SK-N-SH (cell line): ENCODE data around the gene EFCAB8. TPM values are rescaled to one million over a fixed set of nuclear protein-coding genes. Genes with fewer than 3 reads are reported as not detected.

Experiments
- CTCF ChIA-PET: fragments of 300-600, 350-600 bp; formaldehyde crosslinking; extraction: SDS; loops from one replicate; lab custom pipeline; 2021; lab: Yijun Ruan, JAX
- POLR2A ChIA-PET: fragments of 350-600 bp; sonication (Branson Sonifier 250); formaldehyde crosslinking; extraction: SDS; loops from one replicate; lab custom pipeline; 2020; ENCODE audit warnings: antibody characterized with exemption, inconsistent platforms; lab: Yijun Ruan, JAX
- DNase-seq: peaks from one replicate; pipeline ENCODE4 v3.0.0; 2012
- H2AFZ ChIP-seq: fragments of 200-600 bp; sonication (generic); 2 replicates; pipeline ENCODE4 v1.8.1; 2016; ENCODE audit warnings: antibody characterized with exemption, mild to moderate bottlenecking, low read depth
- H3F3A ChIP-seq: fragments of 200-600 bp; sonication (generic); replicated peaks from 2 replicates; pipeline ENCODE3; 2016; ENCODE audit warnings: antibody characterized with exemption, mild to moderate bottlenecking; ENCODE audit not compliant: insufficient read depth
- H3K27ac ChIP-seq, 2 experiments: fragments of 200-500 bp in 1 of 2; fragments of 200-600 bp in 1 of 2; sonication (Bioruptor generic) in 1 of 2; sonication (generic), shearing (Covaris generic) in 1 of 2; 2 replicates each; pipeline versions ENCODE4 v1.5.1 to v1.6.1; 2014 to 2016; ENCODE audit warnings: low read depth in 2 of 2, inconsistent platforms in 1 of 2, low read length in 1 of 2, mild to moderate bottlenecking in 1 of 2, mixed read lengths in 1 of 2
- H3K27me3 ChIP-seq: fragments of 200-600 bp; sonication (generic), shearing (Covaris generic); 2 replicates; pipeline ENCODE4 v1.6.1; 2016; ENCODE audit warnings: mixed run types; ENCODE audit not compliant: insufficient read depth
- H3K36me3 ChIP-seq, 2 experiments: fragments of 200-500 bp in 1 of 2; fragments of 200-600 bp in 1 of 2; sonication (Bioruptor generic) in 1 of 2; sonication (generic) in 1 of 2; replicated peaks in 1 of 2; 2 replicates each; pipeline versions ENCODE3 to v1.5.1; 2014 to 2016; ENCODE audit warnings: low read length in 1 of 2, mild to moderate bottlenecking in 1 of 2; ENCODE audit not compliant: insufficient read depth in 2 of 2, control insufficient read depth in 1 of 2
- H3K4me1 ChIP-seq, 2 experiments: fragments of 200-500 bp in 1 of 2; fragments of 200-600 bp in 1 of 2; sonication (Bioruptor generic) in 1 of 2; sonication (generic), shearing (Covaris generic) in 1 of 2; 2 replicates each; pipeline versions ENCODE4 v1.5.1 to v1.6.1; 2014 to 2016; ENCODE audit warnings: low read depth in 1 of 2, low read length in 1 of 2, mixed run types in 1 of 2; ENCODE audit not compliant: insufficient read depth in 2 of 2, control insufficient read depth in 1 of 2
- H3K4me2 ChIP-seq: fragments of 200-600 bp; sonication (generic), shearing (Covaris generic); 2 replicates; pipeline ENCODE4 v1.6.1; 2017; ENCODE audit warnings: mixed run types
- H3K4me3 ChIP-seq, 2 experiments: fragments of 200-500 bp in 1 of 2; fragments of 200-600 bp in 1 of 2; sonication (Bioruptor generic) in 1 of 2; sonication (generic), shearing (Covaris generic) in 1 of 2; 2 replicates each; pipeline versions ENCODE4 v1.5.1 to v1.8.1; 2014 to 2016; ENCODE audit warnings: low read depth in 2 of 2, inconsistent platforms in 1 of 2, low read length in 1 of 2, mild to moderate bottlenecking in 1 of 2, mixed read lengths in 1 of 2, moderate library complexity in 1 of 2
- H3K79me2 ChIP-seq: fragments of 200-600 bp; sonication (generic); 2 replicates; pipeline ENCODE4 v1.8.1; 2017; ENCODE audit warnings: mild to moderate bottlenecking; ENCODE audit not compliant: insufficient read depth
- H3K9ac ChIP-seq: fragments of 200-600 bp; sonication (generic); 2 replicates; pipeline ENCODE4 v1.6.1; 2017; ENCODE audit warnings: mixed run types
- H3K9me2 ChIP-seq: fragments of 200-600 bp; sonication (generic); 2 replicates; pipeline ENCODE4 v1.6.1; 2017; ENCODE audit warnings: mixed run types
- H3K9me3 ChIP-seq: fragments of 200-600 bp; sonication (generic); 2 replicates; pipeline ENCODE4 v1.6.1; 2017; ENCODE audit warnings: mixed run types, mild to moderate bottlenecking, moderate library complexity
- H4K20me1 ChIP-seq: fragments of 200-600 bp; sonication (generic); 2 replicates; pipeline ENCODE4 v1.6.1; 2017; ENCODE audit warnings: mild to moderate bottlenecking, mixed run types; ENCODE audit not compliant: insufficient read depth
- EZH2phosphoT487 ChIP-seq: fragments of 200-600 bp; sonication (generic); IDR thresholded peaks from 2 replicates; pipeline ENCODE4 v1.6.1; 2017; ENCODE audit warnings: low read depth, mixed run types, mild to moderate bottlenecking, antibody characterized with exemption, moderate library complexity, borderline replicate concordance
- FOSL2 ChIP-seq: IDR thresholded peaks from 2 replicates; pipeline ENCODE4 v1.4.0; 2012; ENCODE audit warnings: low read depth, mild to moderate bottlenecking, moderate library complexity, borderline replicate concordance
- FOXJ3 ChIP-seq: sonication (generic); formaldehyde crosslinking; IDR thresholded peaks from 2 replicates; pipeline ENCODE4 v1.5.1; 2020; ENCODE audit warnings: mild to moderate bottlenecking, missing genetic modification reagents
- GABPA ChIP-seq: IDR thresholded peaks from 2 replicates; pipeline ENCODE4 v1.4.0; 2012; ENCODE audit warnings: low read depth, mild to moderate bottlenecking
- GATA2 ChIP-seq: sonication (generic); formaldehyde crosslinking; IDR thresholded peaks from 2 replicates; pipeline ENCODE4 v1.5.0; 2020; ENCODE audit warnings: mild to moderate bottlenecking, missing genetic modification reagents
- IRF3 ChIP-seq: fragments of 150-350 bp; IDR thresholded peaks from 2 replicates; pipeline ENCODE4 v1.6.1; 2016; ENCODE audit warnings: mild to moderate bottlenecking, low read depth, low read length
- MAX ChIP-seq: IDR thresholded peaks from 2 replicates; pipeline ENCODE4 v1.4.0; 2012; ENCODE audit warnings: low read depth
- MEF2A ChIP-seq: IDR thresholded peaks from 2 replicates; pipeline ENCODE4 v1.4.0; 2012; ENCODE audit warnings: low read depth, borderline replicate concordance
- MXI1 ChIP-seq: IDR thresholded peaks from 2 replicates; pipeline ENCODE4 v1.6.1; 2012; ENCODE audit warnings: mild to moderate bottlenecking, low read depth, low read length, improper control_type of control experiment
- NFIC ChIP-seq: IDR thresholded peaks from 2 replicates; pipeline ENCODE4 v1.4.0; 2012; ENCODE audit warnings: borderline replicate concordance
- RAD21 ChIP-seq: IDR thresholded peaks from 2 replicates; pipeline ENCODE4 v1.6.1; 2012; ENCODE audit warnings: mild to moderate bottlenecking, low read length
- REST ChIP-seq: IDR thresholded peaks from 2 replicates; pipeline ENCODE4 v1.6.1; 2012; ENCODE audit warnings: mild to moderate bottlenecking, low read depth, low read length, moderate library complexity
- SIN3A ChIP-seq: IDR thresholded peaks from 2 replicates; pipeline ENCODE4 v1.6.1; 2012; ENCODE audit warnings: low read depth, mild to moderate bottlenecking, low read length, moderate library complexity, borderline replicate concordance
- SMC3 ChIP-seq: IDR thresholded peaks from 2 replicates; pipeline ENCODE4 v1.6.1; 2012; ENCODE audit warnings: low read depth, low read length, improper control_type of control experiment
- TEAD4 ChIP-seq: IDR thresholded peaks from 2 replicates; pipeline ENCODE4 v1.4.0; 2012; ENCODE audit warnings: mild to moderate bottlenecking, borderline replicate concordance; ENCODE audit not compliant: insufficient read depth
- USF2 ChIP-seq: fragments of 150-350 bp; IDR thresholded peaks from 2 replicates; pipeline ENCODE4 v1.6.1; 2017; ENCODE audit warnings: antibody characterized with exemption, low read length, low read depth, borderline replicate concordance
- YY1 ChIP-seq: IDR thresholded peaks from 2 replicates; pipeline ENCODE4 v1.4.0; 2012; ENCODE audit warnings: low read depth, mild to moderate bottlenecking
- ZBTB33 ChIP-seq: IDR thresholded peaks from 2 replicates; pipeline ENCODE4 v1.4.0; 2012; ENCODE audit warnings: low read depth, borderline replicate concordance
- WGBS: methylation state at CpG from one replicate; pipeline ENCODE4 v1.1.6; 2017; ENCODE audit warnings: low lambda C conversion rate; 5-methylcytosine and 5-hydroxymethylcytosine counted together
- polyA plus RNA-seq, 3 experiments: library from polyadenylated mRNA; depleted of rRNA; stranded (reverse); fragments of >200 nt; gene quantifications; 2 replicates each; pipeline ENCODE4 v1.2.3, GENCODE V29; 2012
- TF ChIP-seq, protein P1 (sequence below): fragments of 200-600 bp; sonication (generic); IDR thresholded peaks from 2 replicates; pipeline ENCODE4 v1.6.1; 2017; ENCODE audit warnings: antibody characterized with exemption, mild to moderate bottlenecking, moderate library complexity

EFCAB8 gene
- polyA plus RNA-seq, 1 of the 3 experiments (the other 2 are of a cell fraction): not detected

- CTCF ChIA-PET: interaction anchor here (0.6 to 0.9 kb wide), 2 partner anchors 36 to 65 kb away, joined by 3 to 4 read pairs; no protein-coding TSS in a partner anchor
- Histone ChIP-seq H3K4me1 (peaks cover 0 to 3% of the 10 kb centered on the region in 2 experiments; a peak in 1 of 4 replicates), H4K20me1 (no peaks in the 10 kb centered on the region)
Measured at GRCh38 chr20:32909896-32910571, 51.3 kb downstream of the EFCAB8 start.

More at GRCh38 chr20:32909896-32910571, 51.3 kb downstream of the EFCAB8 start:
- Histone ChIP-seq H2AFZ (no peak overlapping the region), H3K36me3 (no peaks in the 10 kb centered on the region), H3F3A (no peaks in the 10 kb centered on the region), H3K9me3 (no peaks in the 10 kb centered on the region), H3K27ac (no peak overlapping the region), H3K27me3 (peaks cover 6% of the 10 kb centered on the region; the same call in 1 of the 2 replicates), H3K4me2 (no peak overlapping the region), H3K79me2 (no peaks in the 10 kb centered on the region), H3K9me2 (no peaks in the 10 kb centered on the region), H3K9ac (no peak overlapping the region), H3K4me3 (no peak overlapping the region)
- DNase-seq: no peak
- 30% methylated on average over 9 of the region's 14 CpGs for WGBS
- TF ChIP-seq FOSL2 (no peak), SIN3A (no peak), SMC3 (no peak), MXI1 (no peak), RAD21 (no peak), IRF3 (no peak), TEAD4 (no peak), EZH2phosphoT487 (no peak), MEF2A (no peak), YY1 (no peak), ZBTB33 (no peak), REST (no peak), MAX (no peak), GATA2 (CRISPR knock-in tag) (no peak), NFIC (no peak), USF2 (no peak), GABPA (no peak), FOXJ3 (CRISPR knock-in tag) (no peak)
- TF ChIP-seq, protein P1, sequence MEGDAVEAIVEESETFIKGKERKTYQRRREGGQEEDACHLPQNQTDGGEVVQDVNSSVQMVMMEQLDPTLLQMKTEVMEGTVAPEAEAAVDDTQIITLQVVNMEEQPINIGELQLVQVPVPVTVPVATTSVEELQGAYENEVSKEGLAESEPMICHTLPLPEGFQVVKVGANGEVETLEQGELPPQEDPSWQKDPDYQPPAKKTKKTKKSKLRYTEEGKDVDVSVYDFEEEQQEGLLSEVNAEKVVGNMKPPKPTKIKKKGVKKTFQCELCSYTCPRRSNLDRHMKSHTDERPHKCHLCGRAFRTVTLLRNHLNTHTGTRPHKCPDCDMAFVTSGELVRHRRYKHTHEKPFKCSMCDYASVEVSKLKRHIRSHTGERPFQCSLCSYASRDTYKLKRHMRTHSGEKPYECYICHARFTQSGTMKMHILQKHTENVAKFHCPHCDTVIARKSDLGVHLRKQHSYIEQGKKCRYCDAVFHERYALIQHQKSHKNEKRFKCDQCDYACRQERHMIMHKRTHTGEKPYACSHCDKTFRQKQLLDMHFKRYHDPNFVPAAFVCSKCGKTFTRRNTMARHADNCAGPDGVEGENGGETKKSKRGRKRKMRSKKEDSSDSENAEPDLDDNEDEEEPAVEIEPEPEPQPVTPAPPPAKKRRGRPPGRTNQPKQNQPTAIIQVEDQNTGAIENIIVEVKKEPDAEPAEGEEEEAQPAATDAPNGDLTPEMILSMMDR: no peak
- POLR2A ChIA-PET: no interaction called here
